HepG2 (cell line): ENCODE measurements around the gene GRIK2. TPM values are rescaled to one million over a fixed set of nuclear protein-coding genes. Genes with fewer than 3 reads are reported as not detected.

Experiments
- ATAC-seq: fragments of 200-7000 bp; cut with Tn5 transposase; 3 replicates; pipeline ENCODE4 v1.9.1; 2020; ENCODE audit warnings: mild to moderate bottlenecking, moderate library complexity
- BruUV-seq: library from RNA; stranded (reverse); fragments of 400-500 nt; replicated peaks from 2 replicates; lab custom pipeline; 2021; lab: Mats Ljungman, UMichigan
- CTCF ChIA-PET: fragments of 300-600 bp; formaldehyde crosslinking; extraction: SDS; loops from one replicate; lab custom pipeline; 2021; ENCODE audit warnings: low total read pairs, inconsistent platforms, low intra/inter-chr PET ratio; lab: Yijun Ruan, JAX
- POLR2A ChIA-PET: fragments of 350-600 bp; sonication (Branson Sonifier 250); formaldehyde crosslinking; loops from one replicate; lab custom pipeline; 2020; ENCODE audit warnings: antibody characterized with exemption, inconsistent platforms; lab: Yijun Ruan, JAX
- DNase-seq: peaks from one replicate; pipeline ENCODE4 v3.0.0-alpha.2; 2015; ENCODE audit warnings: low spot score
- FAIRE-seq: peaks from 3 replicates; lab custom pipeline; 2011; peaks lifted over from hg19 to GRCh38; lab: Jason Lieb, UNC
- H2AFZ ChIP-seq: one replicate; pipeline ENCODE4 v1.6.1; 2011; ENCODE audit warnings: low read length, inconsistent platforms
- H3K27ac ChIP-seq: fragments of 300-600 bp; 3 replicates; pipeline ENCODE4 v1.8.0; 2011; ENCODE audit warnings: mixed run types, mild to moderate bottlenecking, mixed read lengths, low read length, inconsistent platforms; ENCODE audit not compliant: insufficient read depth; ENCODE audit errors: extremely low read length
- H3K27me3 ChIP-seq, 2 experiments: fragments of 200-600 bp in 1 of 2; 2 replicates in 1 of 2; 3 replicates in 1 of 2; pipeline versions ENCODE4 v1.6.0 to v1.8.0; 2011; ENCODE audit warnings: low read length in 2 of 2, mild to moderate bottlenecking in 2 of 2, moderate library complexity in 2 of 2, inconsistent platforms in 1 of 2; ENCODE audit not compliant: insufficient read depth in 2 of 2, control insufficient read depth in 1 of 2
- H3K36me3 ChIP-seq, 2 experiments: fragments of 200-600 bp in 1 of 2; replicated peaks in 1 of 2; 2 replicates in 1 of 2; 3 replicates in 1 of 2; pipeline versions ENCODE4 v1.5.1 to v1.8.0; 2011; ENCODE audit warnings: low read length in 2 of 2, inconsistent platforms in 1 of 2; ENCODE audit not compliant: insufficient read depth in 2 of 2, control insufficient read depth in 1 of 2
- H3K4me1 ChIP-seq: 2 replicates; pipeline ENCODE4 v1.5.1; 2012; ENCODE audit warnings: low read length, inconsistent platforms; ENCODE audit not compliant: insufficient read depth
- H3K4me2 ChIP-seq: 2 replicates; pipeline ENCODE4 v1.6.0; 2011; ENCODE audit warnings: low read depth, low read length, inconsistent platforms
- H3K4me3 ChIP-seq, 3 experiments: fragments of 200-600 bp in 1 of 3; sonication (generic), shearing (Covaris generic) in 1 of 3; replicated peaks in 1 of 3; 2 replicates each; pipeline ENCODE4 v1.5.1; 2011 to 2016; ENCODE audit warnings: low read length in 3 of 3, inconsistent platforms in 2 of 3, low read depth in 2 of 3, mild to moderate bottlenecking in 2 of 3, control low read depth in 1 of 3, mixed read lengths in 1 of 3; ENCODE audit not compliant: insufficient read depth in 1 of 3
- H3K79me2 ChIP-seq: one replicate; pipeline ENCODE4 v1.6.1; 2011; ENCODE audit warnings: low read length, inconsistent platforms; ENCODE audit not compliant: insufficient read depth
- H3K9ac ChIP-seq: 2 replicates; pipeline ENCODE4 v1.6.0; 2011; ENCODE audit warnings: mild to moderate bottlenecking, low read depth, low read length, inconsistent platforms; ENCODE audit not compliant: insufficient read depth
- H3K9me3 ChIP-seq: 2 replicates; pipeline ENCODE4 v1.5.1; 2012; ENCODE audit warnings: mild to moderate bottlenecking, low read length
- H4K20me1 ChIP-seq: 2 replicates; pipeline ENCODE4 v1.6.0; 2011; ENCODE audit warnings: inconsistent platforms, mild to moderate bottlenecking, low read length, moderate library complexity; ENCODE audit not compliant: insufficient read depth
- ESRRA ChIP-seq: sonication (generic); formaldehyde crosslinking; IDR thresholded peaks from 2 replicates; pipeline ENCODE4 v1.5.1; 2020; ENCODE audit warnings: mild to moderate bottlenecking, low read depth, missing genetic modification reagents
- HOXD1 ChIP-seq: sonication (generic); formaldehyde crosslinking; IDR thresholded peaks from 2 replicates; pipeline ENCODE4 v1.5.0; 2020; ENCODE audit warnings: missing genetic modification reagents
- KIAA2018 ChIP-seq: sonication (generic); formaldehyde crosslinking; IDR thresholded peaks from 2 replicates; pipeline ENCODE4 v1.5.0; 2020; ENCODE audit warnings: mild to moderate bottlenecking, missing genetic modification reagents, borderline replicate concordance
- WGBS: methylation state at CpG from one replicate; pipeline ENCODE4 v1.1.6; 2017; ENCODE audit warnings: low lambda C conversion rate; 5-methylcytosine and 5-hydroxymethylcytosine counted together
- in situ Hi-C: cut with HindIII; loops from 2 replicates; pipeline ENCODE4 v1.10.0; 2017; ENCODE audit warnings: low pct_unique_long_range_greater_than_20kb; ENCODE audit not compliant: extremely low pct_ligation_motif_present
- intact Hi-C: fragments of 100-400 bp; cut with micrococcal nuclease; formaldehyde crosslinking; loops from one replicate; pipeline ENCODE4 v1.10.0; 2022; ENCODE audit not compliant: unreplicated experiment
- polyA plus RNA-seq, 8 experiments: library from polyadenylated mRNA; depleted of rRNA in 3 of 8; stranded (reverse) in 7 of 8; unstranded in 1 of 8; fragments of >200 nt; fragmentation: Illumina TruSeq in 4 of 8; extraction: Trizol in 4 of 8; gene quantifications; 2 replicates each; pipeline versions ENCODE4 v1.2.1 to v1.2.3, GENCODE V29; 2011 to 2016; ENCODE audit warnings: low read depth in 4 of 8, missing spikeins in 1 of 8, mixed read lengths in 1 of 8; ENCODE audit not compliant: insufficient read depth in 1 of 8
- total RNA-seq, 5 experiments: library from RNA; depleted of rRNA; stranded (reverse); fragments of >200 nt; fragmentation: Illumina TruSeq; extraction: Trizol; gene quantifications; 2 replicates each; pipeline ENCODE4 v1.2.3, GENCODE V29; 2016; ENCODE audit warnings: low read depth in 1 of 5

Gene GRIK2
- total and polyA plus RNA-seq, 2 of the 13 experiments (the other 11 are each of a cell fraction or from before 2014, with no cell fraction given) = not detected

GRCh38 chr6:101633081-101633480 lies 239.6 kb downstream of the GRIK2 start:
- Histone ChIP-seq H3K27ac (no peak overlapping the region), H2AFZ (no peak overlapping the region), H3K4me2 (no peak overlapping the region), H4K20me1 (no peaks in the 10 kb centered on the region), H3K27me3 (no peaks in the 10 kb centered on the region), H3K79me2 (no peaks in the 10 kb centered on the region), H3K4me1 (no peaks in the 10 kb centered on the region)
- no peak for FAIRE-seq
- intact Hi-C loops = no loop called here
- no peak for DNase-seq
- TF ChIP-seq KIAA2018 (CRISPR knock-in tag) (no peak), HOXD1 (CRISPR knock-in tag) (no peak), ESRRA (CRISPR knock-in tag) (no peak)
- TF ChIP-seq, all 625 proteins: peak for 0
- in situ Hi-C loops = no loop called here
- H3K9ac ChIP-seq = no peak overlapping the region
- no TSS peak for BruUV-seq
- 2% methylated on average over 3 of the region's 3 CpGs for WGBS
- ChIA-PET CTCF (no interaction called here), POLR2A (no interaction called here)
- ATAC-seq = no peak
- no peak overlapping the region for H3K4me3 ChIP-seq
- H3K36me3 ChIP-seq = no peaks in the 10 kb centered on the region
- no peaks in the 10 kb centered on the region for H3K9me3 ChIP-seq
